GM12878 (cell line): ENCODE measurements around the gene GAK. TPM values are rescaled to one million over a fixed set of nuclear protein-coding genes. Genes with fewer than 3 reads are reported as not detected.

Source experiments
- ATAC-seq: fragments of 200-7000 bp; cut with Tn5 transposase; 3 replicates; pipeline ENCODE4 v1.9.1; 2020; ENCODE audit warnings: mild to moderate bottlenecking, moderate library complexity
- BruUV-seq: library from RNA; stranded (reverse); fragments of 400-500 nt; replicated peaks from 2 replicates; lab custom pipeline; 2021; lab: Mats Ljungman, UMichigan
- CTCF ChIA-PET: fragments of 300-600 bp; sonication (Branson Sonifier 250); formaldehyde crosslinking; extraction: SDS; loops from one replicate; lab custom pipeline; 2021; ENCODE audit warnings: inconsistent platforms; lab: Yijun Ruan, JAX
- POLR2A ChIA-PET: fragments of 350-600 bp; formaldehyde crosslinking; extraction: SDS; loops from one replicate; lab custom pipeline; 2021; ENCODE audit warnings: inconsistent platforms; lab: Charles Lee
- RAD21 ChIA-PET: fragments of 300-600 bp; sonication (Branson Sonifier 250); formaldehyde crosslinking; loops from one replicate; lab custom pipeline; 2023; ENCODE audit warnings: antibody characterized with exemption; ENCODE audit not compliant: unreplicated experiment; lab: Charles Lee
- SMC1A ChIA-PET: fragments of 300-600 bp; sonication (Branson Sonifier 250); formaldehyde crosslinking; loops from one replicate; lab custom pipeline; 2023; ENCODE audit not compliant: unreplicated experiment, uncharacterized antibody; lab: Charles Lee
- DNase-seq: peaks from one replicate; pipeline ENCODE4 v3.0.0-alpha.2; 2011; ENCODE audit warnings: low read depth, low spot score
- FAIRE-seq: peaks from 3 replicates; lab custom pipeline; 2011; peaks lifted over from hg19 to GRCh38; lab: Jason Lieb, UNC
- H2AFZ ChIP-seq: 2 replicates; pipeline ENCODE4 v1.6.0; 2011; ENCODE audit warnings: low read depth, low read length, control low read depth; ENCODE audit not compliant: control insufficient read depth
- H3K27ac ChIP-seq: 2 replicates; pipeline ENCODE4 v1.5.1; 2011; ENCODE audit warnings: control low read depth; ENCODE audit not compliant: control insufficient read depth, insufficient read depth
- H3K27me3 ChIP-seq, 2 experiments: replicated peaks in 1 of 2; 2 replicates each; pipeline versions ENCODE4 v1.6.0 to v1.6.1; 2011; ENCODE audit warnings: low read length in 1 of 2; ENCODE audit not compliant: control insufficient read depth in 2 of 2, insufficient read depth in 2 of 2
- H3K36me3 ChIP-seq, 2 experiments: 2 replicates each; pipeline ENCODE4 v1.5.1; 2011; ENCODE audit warnings: low read length in 1 of 2; ENCODE audit not compliant: control insufficient read depth in 2 of 2, insufficient read depth in 2 of 2
- H3K4me1 ChIP-seq: 2 replicates; pipeline ENCODE4 v1.6.1; 2011; ENCODE audit warnings: mild to moderate bottlenecking, low read length, moderate library complexity, mixed read lengths; ENCODE audit not compliant: control insufficient read depth, insufficient read depth
- H3K4me2 ChIP-seq: 2 replicates; pipeline ENCODE4 v1.6.0; 2011; ENCODE audit warnings: control low read depth; ENCODE audit not compliant: control insufficient read depth, insufficient read depth
- H3K4me3 ChIP-seq: fragments of 200-600 bp; sonication (generic); 2 replicates; pipeline ENCODE4 v1.5.1; 2016
- H3K79me2 ChIP-seq: 2 replicates; pipeline ENCODE4 v1.6.0; 2011; ENCODE audit warnings: low read length; ENCODE audit not compliant: control insufficient read depth, insufficient read depth
- H3K9ac ChIP-seq: 2 replicates; pipeline ENCODE4 v1.8.0; 2011; ENCODE audit warnings: low read length, control low read depth, mixed read lengths; ENCODE audit not compliant: control insufficient read depth, insufficient read depth
- H3K9me3 ChIP-seq: replicated peaks from 3 replicates; pipeline ENCODE4 v1.5.1; 2011; ENCODE audit warnings: mild to moderate bottlenecking, low read length; ENCODE audit not compliant: control insufficient read depth, insufficient read depth
- H4K20me1 ChIP-seq: 2 replicates; pipeline ENCODE4 v1.6.0; 2011; ENCODE audit not compliant: control insufficient read depth, insufficient read depth
- BHLHE40 ChIP-seq, 2 experiments: fragments of 450-650 bp in 1 of 2; IDR thresholded peaks; 2 replicates each; pipeline ENCODE4 v1.6.1; 2011 to 2017; ENCODE audit warnings: low read depth in 2 of 2, borderline replicate concordance in 1 of 2, improper control_type of control experiment in 1 of 2, low read length in 1 of 2, mild to moderate bottlenecking in 1 of 2
- CBX3 ChIP-seq: fragments of 200-600 bp; sonication (generic); IDR thresholded peaks from 2 replicates; pipeline ENCODE4 v1.6.1; 2016; ENCODE audit warnings: low read depth, borderline replicate concordance
- CHD4 ChIP-seq: fragments of 200-600 bp; sonication (generic); IDR thresholded peaks from 2 replicates; pipeline ENCODE4 v1.6.1; 2016; ENCODE audit warnings: mild to moderate bottlenecking
- CREB1 ChIP-seq: IDR thresholded peaks from 2 replicates; pipeline ENCODE4 v1.6.1; 2012; ENCODE audit warnings: low read depth, mild to moderate bottlenecking, inconsistent platforms
- ESRRA ChIP-seq: IDR thresholded peaks from 2 replicates; pipeline ENCODE4 v1.6.1; 2012; ENCODE audit warnings: mild to moderate bottlenecking, low read length, improper control_type of control experiment
- IRF5 ChIP-seq: fragments of 450-650 bp; IDR thresholded peaks from 2 replicates; pipeline ENCODE4 v1.6.1; 2017; ENCODE audit warnings: borderline replicate concordance
- SREBF1 ChIP-seq: IDR thresholded peaks from 2 replicates; pipeline ENCODE4 v1.6.1; 2012; ENCODE audit warnings: mild to moderate bottlenecking, low read length
- STAT1 ChIP-seq: fragments of 450-650 bp; conservative IDR thresholded peaks from 2 replicates; pipeline ENCODE4 v1.6.1; 2014; ENCODE audit warnings: antibody characterized with exemption, mild to moderate bottlenecking
- WGBS: methylation state at CpG from one replicate; pipeline ENCODE4 v1.1.6; 2016; ENCODE audit warnings: low lambda C conversion rate; ENCODE audit not compliant: insufficient replicate concordance, insufficient coverage; ENCODE audit errors: missing lambda C conversion rate; 5-methylcytosine and 5-hydroxymethylcytosine counted together
- in situ Hi-C: fragments of 300-500 bp; cut with MboI; formaldehyde crosslinking; loops from 9 replicates; pipeline ENCODE4 v1.14.3; 2018; ENCODE audit warnings: mixed read lengths
- intact Hi-C: fragments of 100-400 bp; cut with micrococcal nuclease; formaldehyde crosslinking; loops from one replicate; pipeline ENCODE4 v1.14.2; 2022; ENCODE audit not compliant: unreplicated experiment
- polyA plus RNA-seq, 11 experiments: library from polyadenylated mRNA; depleted of rRNA in 4 of 11; unstranded in 6 of 11; stranded (reverse) in 5 of 11; fragments of >200 nt; fragmentation: Nextera tagmentation in 4 of 11; fragmentation: Illumina TruSeq in 1 of 11; extraction: Ambion mirVana in 4 of 11; extraction: Trizol in 1 of 11; gene quantifications; 1 replicate in 1 of 11; 2 replicates in 10 of 11; pipeline versions ENCODE4 v1.2.1 to v1.2.3, GENCODE V29; 2011 to 2016; ENCODE audit warnings: inconsistent platforms in 2 of 11, missing spikeins in 2 of 11, low read depth in 1 of 11
- total RNA-seq, 4 experiments: library from RNA; depleted of rRNA in 3 of 4; stranded (reverse); fragments of >200 nt in 3 of 4; fragmentation: Illumina TruSeq in 1 of 4; extraction: Trizol in 1 of 4; gene quantifications; 2 replicates each; pipeline versions ENCODE4 v1.2.1 to v1.2.3, GENCODE V29; 2013 to 2021
- TF ChIP-seq, protein P1 (sequence below): IDR thresholded peaks from 2 replicates; pipeline ENCODE4 v1.6.1; 2011; ENCODE audit warnings: low read depth, low read length, improper control_type of control experiment, borderline replicate concordance

GAK gene
- total and polyA plus RNA-seq, 10 of the 15 experiments (the other 5 are each of a cell fraction or from before 2014, with no cell fraction given): 0.82 to 127 (median 53.8) TPM

- Histone ChIP-seq H3K4me1 (no peaks in the 10 kb centered on the region), H3K9me3 (no peaks in the 10 kb centered on the region), H2AFZ (no peak overlapping the region), H4K20me1 (no peaks in the 10 kb centered on the region), H3K36me3 (peaks cover 5 to 38% of the 10 kb centered on the region in 2 experiments; a peak in 3 of 4 replicates), H3K27me3 (no peaks in the 10 kb centered on the region), H3K4me2 (no peak overlapping the region), H3K9ac (no peak overlapping the region), H3K79me2 (no peaks in the 10 kb centered on the region), H3K4me3 (no peak overlapping the region), H3K27ac (no peak overlapping the region)
- ChIA-PET SMC1A (no interaction called here), CTCF (no interaction called here), POLR2A (no interaction called here), RAD21 (no interaction called here)
- intact Hi-C loops: loop anchor here (10.0 kb wide), 1 partner anchor 92 kb away; the partner anchor contains the start of gene IDUA
- no peak for TF ChIP-seq IRF5
- TF ChIP-seq ESRRA: no peak
- no peak for TF ChIP-seq CBX3
- TF ChIP-seq, protein P1, sequence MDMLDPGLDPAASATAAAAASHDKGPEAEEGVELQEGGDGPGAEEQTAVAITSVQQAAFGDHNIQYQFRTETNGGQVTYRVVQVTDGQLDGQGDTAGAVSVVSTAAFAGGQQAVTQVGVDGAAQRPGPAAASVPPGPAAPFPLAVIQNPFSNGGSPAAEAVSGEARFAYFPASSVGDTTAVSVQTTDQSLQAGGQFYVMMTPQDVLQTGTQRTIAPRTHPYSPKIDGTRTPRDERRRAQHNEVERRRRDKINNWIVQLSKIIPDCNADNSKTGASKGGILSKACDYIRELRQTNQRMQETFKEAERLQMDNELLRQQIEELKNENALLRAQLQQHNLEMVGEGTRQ: no peak
- TF ChIP-seq CREB1: no peak
- TF ChIP-seq SREBF1: no peak
- no peak for TF ChIP-seq STAT1
- TF ChIP-seq CHD4: no peak
- no peak for TF ChIP-seq BHLHE40 (IDR thresholded peaks at IDR 0.05; ENCODE audit: borderline replicate concordance in 1 of 2, low read depth in 2 of 2, low read length in 1 of 2)
- ATAC-seq (no peak), DNase-seq (no peak), FAIRE-seq (no peak)
- BruUV-seq: no TSS peak
- 94% methylated on average over 10 of the region's 10 CpGs for WGBS
- in situ Hi-C loops: no loop called here
Observed at GRCh38 chr4:892780-893179, 39.3 kb downstream of the GAK start.
